ENCODE data around the gene RCBTB2. TPM values are rescaled to one million over a fixed set of nuclear protein-coding genes. Genes with fewer than 3 reads are reported as not detected.
"Not testable (repeated sequence)": the region's sequence is repeated elsewhere in the genome, so short reads cannot be mapped to it uniquely, and the experiment has no call there.

RCBTB2 gene
- total RNA-seq, 1 donor from 2014 or later = 38.4 TPM

DNA sequence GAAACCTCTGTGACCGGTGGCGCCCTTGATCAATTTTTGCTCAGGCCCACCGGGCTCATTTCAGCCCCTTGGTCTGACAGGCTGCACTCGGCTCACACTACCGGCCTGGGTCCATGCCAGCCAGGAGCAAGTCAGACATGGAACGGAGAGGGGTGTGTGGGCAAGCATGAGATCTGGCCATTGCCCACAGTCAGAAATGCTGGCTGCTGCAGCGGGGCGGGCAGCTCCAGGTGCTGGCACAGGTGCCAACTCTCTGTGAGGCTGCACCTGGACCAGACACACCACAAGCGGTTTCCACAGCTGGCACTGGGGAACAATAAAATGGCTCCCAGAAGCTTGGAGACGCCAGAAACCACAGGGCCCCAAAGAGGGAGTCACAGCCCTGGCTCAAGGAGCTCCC is 76.3 kb downstream of the RCBTB2 start:
- DNase-seq (ENCODE audit: low spot score) = no peak
- TF ChIP-seq EZH2 (IDR thresholded peaks at IDR 0.05) (no peak), EZH2phosphoT487 (IDR thresholded peaks at IDR 0.05) (no peak), CTCF (IDR thresholded peaks at IDR 0.05) (no peak)
- Histone ChIP-seq H3K4me3 (no peak overlapping the region), H3F3A (ENCODE audit: low read depth) (no peaks in the 10 kb centered on the region), H3K9ac (no peak overlapping the region), H3K36me3 (no peaks in the 10 kb centered on the region), H4K20me1 (ENCODE audit: low read depth) (no peaks in the 10 kb centered on the region), H2AFZ (replicated peaks) (no peak overlapping the region), H3K4me2 (no peak overlapping the region), H3K9me3 (ENCODE audit: low read depth) (no peaks in the 10 kb centered on the region), H3K79me2 (ENCODE audit: low read depth) (no peaks in the 10 kb centered on the region), H3K27ac (no peak overlapping the region), H3K4me1 (no peaks in the 10 kb centered on the region), H3K27me3 (no peaks in the 10 kb centered on the region)
- Mint-ChIP-seq H3K4me3 (no peak overlapping the region), H3K27ac (no peak overlapping the region), H3K27me3 (ENCODE audit: insufficient read depth, low read depth) (no peaks in the 10 kb centered on the region), H3K36me3 (peaks cover 17% of the 10 kb centered on the region), H3K9me3 (peaks cover 2% of the 10 kb centered on the region), H3K4me1 (no peaks in the 10 kb centered on the region)

DNA sequence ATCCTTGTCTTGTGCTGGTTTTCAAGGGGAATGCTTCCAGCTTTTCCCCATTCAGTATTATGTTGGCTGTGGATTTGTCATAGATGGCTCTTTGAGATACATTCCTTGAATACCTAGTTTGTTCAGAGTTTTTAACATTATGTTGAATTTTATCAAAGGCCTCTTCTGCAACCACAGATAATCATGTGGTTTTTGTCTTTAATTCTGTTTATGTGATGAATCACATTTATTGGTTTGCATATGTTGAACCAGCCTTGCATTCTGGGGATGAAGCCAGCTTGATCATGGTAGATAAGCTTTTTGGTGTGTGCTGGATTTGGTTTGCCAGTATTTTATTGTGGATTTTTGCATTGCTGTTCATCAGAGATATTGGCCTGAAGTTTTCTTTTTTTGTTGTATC is 81.7 kb downstream of the RCBTB2 start:
- H3K9me3 ChIP-seq (ENCODE audit: low read depth); DNase-seq (ENCODE audit: low spot score); H3K4me2 ChIP-seq; H3K4me3 Mint-ChIP-seq; H3K27ac ChIP-seq; H3K27me3 Mint-ChIP-seq (ENCODE audit: insufficient read depth, low read depth); H3K9ac ChIP-seq; H4K20me1 ChIP-seq (ENCODE audit: low read depth); H3K36me3 Mint-ChIP-seq; H3K4me1 Mint-ChIP-seq; H3K79me2 ChIP-seq (ENCODE audit: low read depth); H3K36me3 ChIP-seq; H3K27me3 ChIP-seq; H2AFZ ChIP-seq (replicated peaks); H3K4me3 ChIP-seq; H3F3A ChIP-seq (ENCODE audit: low read depth); H3K27ac Mint-ChIP-seq; H3K4me1 ChIP-seq: not testable (repeated sequence)
- peaks cover 12% of the 10 kb centered on the region for H3K9me3 Mint-ChIP-seq

GRCh38 chr13:48449656-48450055 is 83.2 kb downstream of the RCBTB2 start:
- peaks cover 7% of the 10 kb centered on the region for H3K9me3 ChIP-seq (ENCODE audit: low read depth)
- H3K4me1 Mint-ChIP-seq = no peaks in the 10 kb centered on the region
- H3K27me3 Mint-ChIP-seq (ENCODE audit: insufficient read depth, low read depth) = no peaks in the 10 kb centered on the region
- no peak for TF ChIP-seq CTCF (IDR thresholded peaks at IDR 0.05)
- no peak for TF ChIP-seq EZH2 (IDR thresholded peaks at IDR 0.05)
- no peak for TF ChIP-seq EZH2phosphoT487 (IDR thresholded peaks at IDR 0.05)
- peaks cover 12% of the 10 kb centered on the region for H3K9me3 Mint-ChIP-seq
- H3K4me1 ChIP-seq = no peaks in the 10 kb centered on the region
- no peak overlapping the region for H3K27ac ChIP-seq
- no peaks in the 10 kb centered on the region for H4K20me1 ChIP-seq (ENCODE audit: low read depth)
- no peak for DNase-seq (ENCODE audit: low spot score)
- no peaks in the 10 kb centered on the region for H3K36me3 ChIP-seq
- no peak overlapping the region for H3K27ac Mint-ChIP-seq
- no peaks in the 10 kb centered on the region for H3K27me3 ChIP-seq
- H2AFZ ChIP-seq (replicated peaks) = no peak overlapping the region
- H3K9ac ChIP-seq = no peak overlapping the region
- H3K79me2 ChIP-seq (ENCODE audit: low read depth) = peaks cover 3% of the 10 kb centered on the region
- H3K36me3 Mint-ChIP-seq = peaks cover 4% of the 10 kb centered on the region
- H3F3A ChIP-seq (ENCODE audit: low read depth) = no peaks in the 10 kb centered on the region
- no peak overlapping the region for H3K4me2 ChIP-seq
- H3K4me3 ChIP-seq = no peak overlapping the region
- no peak overlapping the region for H3K4me3 Mint-ChIP-seq

GRCh38 chr13:48448959-48449614 is 83.8 kb downstream of the RCBTB2 start:
- no peak for DNase-seq (ENCODE audit: low spot score)
- H3K79me2 ChIP-seq (ENCODE audit: low read depth) = peaks cover 3% of the 10 kb centered on the region
- H3K9me3 ChIP-seq (ENCODE audit: low read depth) = peaks cover 7% of the 10 kb centered on the region
- H3K36me3 Mint-ChIP-seq = peaks cover 4% of the 10 kb centered on the region
- no peaks in the 10 kb centered on the region for H3K27me3 Mint-ChIP-seq (ENCODE audit: insufficient read depth, low read depth)
- H3K4me2 ChIP-seq = no peak overlapping the region
- no peak overlapping the region for H3K4me3 Mint-ChIP-seq
- H3K27ac Mint-ChIP-seq = no peak overlapping the region
- H3K4me1 ChIP-seq = no peaks in the 10 kb centered on the region
- no peaks in the 10 kb centered on the region for H3K4me1 Mint-ChIP-seq
- no peaks in the 10 kb centered on the region for H3F3A ChIP-seq (ENCODE audit: low read depth)
- TF ChIP-seq EZH2 (IDR thresholded peaks at IDR 0.05) (no peak), EZH2phosphoT487 (IDR thresholded peaks at IDR 0.05) (no peak), CTCF (IDR thresholded peaks at IDR 0.05) (no peak)
- H2AFZ ChIP-seq (replicated peaks) = no peak overlapping the region
- peaks cover 12% of the 10 kb centered on the region for H3K9me3 Mint-ChIP-seq
- no peak overlapping the region for H3K9ac ChIP-seq
- no peak overlapping the region for H3K4me3 ChIP-seq
- H3K36me3 ChIP-seq = no peaks in the 10 kb centered on the region
- no peak overlapping the region for H3K27ac ChIP-seq
- no peaks in the 10 kb centered on the region for H4K20me1 ChIP-seq (ENCODE audit: low read depth)
- H3K27me3 ChIP-seq = no peaks in the 10 kb centered on the region

Data from neural progenitor cell (in vitro differentiated cells).